Measurements from ENCODE around the gene KLC3. TPM values are rescaled to one million over a fixed set of nuclear protein-coding genes. Genes with fewer than 3 reads are reported as not detected.

Gene KLC3
- total and polyA plus RNA-seq, 2 of the 8 experiments (the other 6 are each of a cell fraction or from before 2014, with no cell fraction given): 1.3 to 2.8 TPM

DNA sequence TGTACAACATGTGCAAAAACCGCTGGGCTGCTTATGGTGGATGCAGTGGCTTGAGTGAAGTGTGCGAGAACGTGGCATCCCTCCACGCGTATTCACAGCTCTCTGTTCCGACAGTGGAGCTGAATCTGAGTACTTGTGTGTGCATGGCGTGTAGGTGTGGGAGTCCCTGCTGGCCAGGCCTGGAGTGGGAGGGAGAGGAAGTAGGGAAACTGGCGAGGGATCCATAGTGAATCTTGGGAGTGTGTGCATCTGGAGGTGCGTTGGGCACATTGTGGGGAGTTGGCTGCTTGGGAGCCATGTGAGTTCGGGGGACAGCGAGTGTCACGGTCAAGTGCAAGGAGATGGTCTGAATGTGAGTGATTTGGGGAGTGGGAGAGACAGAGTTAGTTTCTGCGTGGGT is 2.4 kb downstream of the KLC3 start:
- DNase-seq (ENCODE audit: low read depth in 1 of 2, low spot score in 2 of 2): no peak
- CTCF ChIA-PET (ENCODE audit: partially characterized antibody): no interaction called here
- Histone ChIP-seq H4K20me1 (replicated peaks in 1 of 2; ENCODE audit: control insufficient read depth in 1 of 2, insufficient read depth in 2 of 2, low read length in 2 of 2) (peaks cover 3 to 13% of the 10 kb centered on the region in 2 experiments), H3K9me3 (ENCODE audit: insufficient read depth in 2 of 2, low read depth in 1 of 2, low read length in 1 of 2) (no peaks in the 10 kb centered on the region), H3K79me1 (ENCODE audit: low read depth, low read length) (no peaks in the 10 kb centered on the region), H3K23ac (ENCODE audit: insufficient read length) (no peak overlapping the region), H3K56ac (replicated peaks; ENCODE audit: insufficient read length, low read depth, low read length) (no peak overlapping the region), H3K9ac (replicated peaks in 1 of 4; ENCODE audit: extremely low read depth in 1 of 4, low read depth in 3 of 4, low read length in 3 of 4) (no peak overlapping the region), H2AK5ac (ENCODE audit: low read depth, low read length) (no peak overlapping the region; the same call in 1 of the 2 replicates), H2AFZ (ENCODE audit: low read length) (no peak overlapping the region), H3K79me2 (ENCODE audit: control insufficient read depth in 1 of 2, insufficient read depth in 2 of 2, low read length in 2 of 2) (no peaks in the 10 kb centered on the region), H3K27ac (ENCODE audit: low read depth, low read length) (no peak overlapping the region), H3K23me2 (ENCODE audit: low read depth, low read length) (peaks cover 6% of the 10 kb centered on the region; the same call in 1 of the 2 replicates), H3K18ac (ENCODE audit: extremely low read depth, low read length) (no peak overlapping the region), H3K4me3 (ENCODE audit: extremely low read depth in 1 of 4, insufficient read depth in 2 of 4, low read depth in 3 of 4, low read length in 4 of 4) (no peak overlapping the region), H3K4ac (replicated peaks; ENCODE audit: insufficient read length, low read depth, low read length) (no peak overlapping the region), H3K4me2 (ENCODE audit: insufficient read depth in 1 of 2, low read depth in 2 of 2, low read length in 2 of 2) (no peak overlapping the region), H3K14ac (ENCODE audit: insufficient read length) (no peak overlapping the region), H2BK20ac (ENCODE audit: low read length) (no peak overlapping the region), H2BK12ac (ENCODE audit: low read depth, low read length) (no peak overlapping the region), H4K91ac (replicated peaks; ENCODE audit: insufficient read length, low read length) (no peak overlapping the region), H3K4me1 (replicated peaks in 1 of 4; ENCODE audit: control insufficient read depth in 3 of 4, insufficient read depth in 4 of 4, low read length in 3 of 4) (peaks cover 0 to 6% (median 0%) of the 10 kb centered on the region in 4 experiments; a peak in 5 of 7 replicates), H4K5ac (ENCODE audit: insufficient read length, low read depth, low read length) (no peak overlapping the region), H2BK5ac (ENCODE audit: low read depth, low read length) (no peak overlapping the region; the same call in 1 of the 2 replicates), H2BK15ac (ENCODE audit: low read length) (no peak overlapping the region), H2BK120ac (replicated peaks; ENCODE audit: low read depth, low read length) (no peak overlapping the region), H4K8ac (ENCODE audit: extremely low read depth, insufficient read depth, low read length) (no peak overlapping the region), H3K27me3 (replicated peaks in 1 of 4; ENCODE audit: control insufficient read depth in 3 of 4, extremely low read depth in 1 of 4, insufficient read depth in 3 of 4, low read length in 3 of 4) (peaks cover 4 to 16% (median 13%) of the 10 kb centered on the region in 4 experiments; a peak in 6 of 7 replicates), H3K36me3 (ENCODE audit: control insufficient read depth in 2 of 4, insufficient read depth in 4 of 4, low read length in 3 of 4) (no peaks in the 10 kb centered on the region)
- no peak for FAIRE-seq
- WGBS, 2 experiments (ENCODE audit: extremely low coverage in 1 of 2, insufficient coverage in 1 of 2, insufficient read length in 1 of 2, insufficient replicate concordance in 2 of 2, low coverage in 1 of 2, low lambda C conversion rate in 2 of 2, missing lambda C conversion rate in 1 of 2): 82% methylated on average over 13 of the region's 13 CpGs; no CpG with 5 or more reads in 1 of the 2 experiments
- POLR2A ChIA-PET (ENCODE audit: partially characterized antibody): interaction anchor here (1.4 to 1.7 kb wide), 2 partner anchors 20 to 30 kb away, joined by 3 to 4 read pairs; no protein-coding TSS in a partner anchor
- TF ChIP-seq RAD21 (IDR thresholded peaks at IDR 0.05 in 1 of 2, conservative IDR thresholded peaks at IDR 0.05 in 1 of 2; ENCODE audit: low read depth in 2 of 2, low read length in 2 of 2) (no peak), BCL11A (IDR thresholded peaks at IDR 0.05; ENCODE audit: low read depth in 2 of 2, low read length in 2 of 2) (no peak), SAP30 (IDR thresholded peaks at IDR 0.05; ENCODE audit: insufficient read depth, insufficient replicate concordance, low read length) (no peak), PHF8 (conservative IDR thresholded peaks at IDR 0.05; ENCODE audit: low read depth, low read length) (no peak), SIX5 (IDR thresholded peaks at IDR 0.05; ENCODE audit: low read depth, low read length) (no peak), ZNF274 (IDR thresholded peaks at IDR 0.05; ENCODE audit: borderline replicate concordance, extremely low read depth, low read length) (no peak), CHD2 (IDR thresholded peaks at IDR 0.05; ENCODE audit: low read length) (no peak)

Measured in H1 (cell line).